HEK293 (cell line): ENCODE data around the gene USP31.

Source experiments
- CTCF ChIA-PET: fragments of 350-600 bp; formaldehyde crosslinking; extraction: SDS; loops from one replicate; lab custom pipeline; 2021; ENCODE audit warnings: antibody characterized with exemption; lab: Yijun Ruan, JAX
- POLR2A ChIA-PET: fragments of 300-600 bp; formaldehyde crosslinking; extraction: SDS; loops from one replicate; lab custom pipeline; 2020; ENCODE audit warnings: antibody characterized with exemption, inconsistent platforms; lab: Yijun Ruan, JAX
- H3K27ac ChIP-seq: fragments of 200-500 bp; sonication (Bioruptor generic); 2 replicates; pipeline ENCODE4 v1.5.1; 2014; ENCODE audit warnings: low read depth, low read length, control low read depth, inconsistent platforms; ENCODE audit errors: extremely low read depth
- H3K36me3 ChIP-seq, 2 experiments: fragments of 200-500 bp in 1 of 2; sonication (Bioruptor generic) in 1 of 2; 1 replicate in 1 of 2; 2 replicates in 1 of 2; pipeline ENCODE4 v1.5.1; 2014 to 2017; ENCODE audit warnings: inconsistent platforms in 2 of 2, low read length in 2 of 2; ENCODE audit not compliant: control insufficient read depth in 2 of 2, insufficient read depth in 1 of 2
- H3K4me1 ChIP-seq: fragments of 200-500 bp; sonication (Bioruptor generic); 2 replicates; pipeline ENCODE4 v1.5.1; 2014; ENCODE audit warnings: mild to moderate bottlenecking, low read length, inconsistent platforms; ENCODE audit not compliant: control insufficient read depth, insufficient read depth
- H3K4me3 ChIP-seq: 2 replicates; pipeline ENCODE4 v1.5.1; 2011; ENCODE audit warnings: low read depth, mild to moderate bottlenecking, control low read depth, low read length, moderate library complexity
- H3K9me3 ChIP-seq: fragments of 200-500 bp; sonication (Bioruptor generic); 2 replicates; pipeline ENCODE4 v1.5.1; 2014; ENCODE audit warnings: low read depth, low read length, inconsistent platforms; ENCODE audit not compliant: control insufficient read depth, insufficient read depth
- MYNN ChIP-seq: fragments of 450-650 bp; formaldehyde crosslinking; IDR thresholded peaks from 2 replicates; pipeline ENCODE4 v1.5.1; 2016; ENCODE audit warnings: missing biosample characterization, missing genetic modification characterization, borderline replicate concordance
- ZNF157 ChIP-seq: fragments of 450-650 bp; formaldehyde crosslinking; IDR thresholded peaks from 2 replicates; pipeline ENCODE4 v1.5.1; 2016; ENCODE audit warnings: missing biosample characterization, missing genetic modification characterization
- ZNF211 ChIP-seq: fragments of 450-650 bp; formaldehyde crosslinking; IDR thresholded peaks from 2 replicates; pipeline ENCODE4 v1.5.1; 2016; ENCODE audit warnings: low read depth, missing biosample characterization, missing genetic modification characterization
- ZNF266 ChIP-seq: fragments of 450-650 bp; formaldehyde crosslinking; IDR thresholded peaks from 2 replicates; pipeline ENCODE4 v1.5.1; 2016; ENCODE audit warnings: missing biosample characterization, missing genetic modification characterization, low read depth
- ZNF530 ChIP-seq: fragments of 450-650 bp; formaldehyde crosslinking; IDR thresholded peaks from 2 replicates; pipeline ENCODE4 v1.5.1; 2016; ENCODE audit warnings: low read depth, missing biosample characterization, missing genetic modification characterization
- ZNF791 ChIP-seq: fragments of 450-650 bp; formaldehyde crosslinking; IDR thresholded peaks from 2 replicates; pipeline ENCODE4 v1.5.1; 2016; ENCODE audit warnings: missing biosample characterization, missing genetic modification characterization
- ZNF792 ChIP-seq: fragments of 450-650 bp; formaldehyde crosslinking; IDR thresholded peaks from 2 replicates; pipeline ENCODE4 v1.5.1; 2016; ENCODE audit warnings: missing biosample characterization, missing genetic modification characterization
- ZNF843 ChIP-seq: fragments of 450-650 bp; formaldehyde crosslinking; IDR thresholded peaks from 2 replicates; pipeline ENCODE4 v1.5.1; 2016; ENCODE audit warnings: missing biosample characterization, missing genetic modification characterization
- TF ChIP-seq, protein P1 (sequence below): fragments of 450-650 bp; formaldehyde crosslinking; IDR thresholded peaks from 2 replicates; pipeline ENCODE4 v1.5.1; 2016; ENCODE audit warnings: missing biosample characterization, missing genetic modification characterization
- TF ChIP-seq, protein P2 (sequence below): fragments of 450-650 bp; formaldehyde crosslinking; IDR thresholded peaks from 2 replicates; pipeline ENCODE4 v1.5.1; 2016; ENCODE audit warnings: missing biosample characterization, missing genetic modification characterization, borderline replicate concordance
- TF ChIP-seq, protein P3 (sequence below): fragments of 450-650 bp; IDR thresholded peaks from 2 replicates; pipeline ENCODE4 v1.5.1; 2018; ENCODE audit warnings: missing biosample characterization, missing genetic modification characterization
- TF ChIP-seq, protein P4 (sequence below): fragments of 450-650 bp; formaldehyde crosslinking; IDR thresholded peaks from 2 replicates; pipeline ENCODE4 v1.5.1; 2016; ENCODE audit warnings: missing biosample characterization, missing genetic modification characterization, low read depth
- TF ChIP-seq, protein P5 (sequence below): fragments of 450-650 bp; formaldehyde crosslinking; IDR thresholded peaks from 2 replicates; pipeline ENCODE4 v1.5.1; 2016; ENCODE audit warnings: missing biosample characterization, missing genetic modification characterization
- TF ChIP-seq, protein P6 (sequence below): fragments of 450-650 bp; formaldehyde crosslinking; IDR thresholded peaks from 2 replicates; pipeline ENCODE4 v1.5.1; 2016; ENCODE audit warnings: missing biosample characterization, missing genetic modification characterization

The USP31 gene

DNA sequence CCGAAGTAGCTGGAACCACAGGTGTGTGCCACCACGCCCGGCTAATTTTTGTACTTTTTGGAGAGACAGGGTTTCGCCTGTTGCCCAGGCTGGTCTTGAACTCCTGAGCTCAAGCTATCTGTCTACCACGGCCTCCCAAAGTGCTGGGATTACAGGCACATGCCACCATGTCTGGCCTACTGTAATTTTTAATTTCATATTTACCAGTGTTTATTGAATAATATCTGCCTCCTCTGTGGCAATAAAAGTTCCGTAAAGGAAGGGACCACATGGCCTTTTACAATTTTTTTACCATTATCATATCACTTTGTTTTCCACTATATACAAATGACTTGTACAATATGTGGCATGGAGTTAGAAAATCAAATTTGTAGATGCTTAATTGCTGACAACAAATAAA lies 7.8 kb downstream of the USP31 start:
- TF ChIP-seq ZNF157 (tag by site-specific recombination) = no peak
- TF ChIP-seq, protein P1, sequence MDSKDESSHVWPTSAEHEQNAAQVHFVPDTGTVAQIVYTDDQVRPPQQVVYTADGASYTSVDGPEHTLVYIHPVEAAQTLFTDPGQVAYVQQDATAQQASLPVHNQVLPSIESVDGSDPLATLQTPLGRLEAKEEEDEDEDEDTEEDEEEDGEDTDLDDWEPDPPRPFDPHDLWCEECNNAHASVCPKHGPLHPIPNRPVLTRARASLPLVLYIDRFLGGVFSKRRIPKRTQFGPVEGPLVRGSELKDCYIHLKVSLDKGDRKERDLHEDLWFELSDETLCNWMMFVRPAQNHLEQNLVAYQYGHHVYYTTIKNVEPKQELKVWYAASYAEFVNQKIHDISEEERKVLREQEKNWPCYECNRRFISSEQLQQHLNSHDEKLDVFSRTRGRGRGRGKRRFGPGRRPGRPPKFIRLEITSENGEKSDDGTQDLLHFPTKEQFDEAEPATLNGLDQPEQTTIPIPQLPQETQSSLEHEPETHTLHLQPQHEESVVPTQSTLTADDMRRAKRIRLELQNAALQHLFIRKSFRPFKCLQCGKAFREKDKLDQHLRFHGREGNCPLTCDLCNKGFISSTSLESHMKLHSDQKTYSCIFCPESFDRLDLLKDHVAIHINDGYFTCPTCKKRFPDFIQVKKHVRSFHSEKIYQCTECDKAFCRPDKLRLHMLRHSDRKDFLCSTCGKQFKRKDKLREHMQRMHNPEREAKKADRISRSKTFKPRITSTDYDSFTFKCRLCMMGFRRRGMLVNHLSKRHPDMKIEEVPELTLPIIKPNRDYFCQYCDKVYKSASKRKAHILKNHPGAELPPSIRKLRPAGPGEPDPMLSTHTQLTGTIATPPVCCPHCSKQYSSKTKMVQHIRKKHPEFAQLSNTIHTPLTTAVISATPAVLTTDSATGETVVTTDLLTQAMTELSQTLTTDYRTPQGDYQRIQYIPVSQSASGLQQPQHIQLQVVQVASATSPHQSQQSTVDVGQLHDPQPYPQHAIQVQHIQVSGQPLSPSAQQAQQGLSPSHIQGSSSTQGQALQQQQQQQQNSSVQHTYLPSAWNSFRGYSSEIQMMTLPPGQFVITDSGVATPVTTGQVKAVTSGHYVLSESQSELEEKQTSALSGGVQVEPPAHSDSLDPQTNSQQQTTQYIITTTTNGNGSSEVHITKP (tag by site-specific recombination) = no peak
- TF ChIP-seq, protein P2, sequence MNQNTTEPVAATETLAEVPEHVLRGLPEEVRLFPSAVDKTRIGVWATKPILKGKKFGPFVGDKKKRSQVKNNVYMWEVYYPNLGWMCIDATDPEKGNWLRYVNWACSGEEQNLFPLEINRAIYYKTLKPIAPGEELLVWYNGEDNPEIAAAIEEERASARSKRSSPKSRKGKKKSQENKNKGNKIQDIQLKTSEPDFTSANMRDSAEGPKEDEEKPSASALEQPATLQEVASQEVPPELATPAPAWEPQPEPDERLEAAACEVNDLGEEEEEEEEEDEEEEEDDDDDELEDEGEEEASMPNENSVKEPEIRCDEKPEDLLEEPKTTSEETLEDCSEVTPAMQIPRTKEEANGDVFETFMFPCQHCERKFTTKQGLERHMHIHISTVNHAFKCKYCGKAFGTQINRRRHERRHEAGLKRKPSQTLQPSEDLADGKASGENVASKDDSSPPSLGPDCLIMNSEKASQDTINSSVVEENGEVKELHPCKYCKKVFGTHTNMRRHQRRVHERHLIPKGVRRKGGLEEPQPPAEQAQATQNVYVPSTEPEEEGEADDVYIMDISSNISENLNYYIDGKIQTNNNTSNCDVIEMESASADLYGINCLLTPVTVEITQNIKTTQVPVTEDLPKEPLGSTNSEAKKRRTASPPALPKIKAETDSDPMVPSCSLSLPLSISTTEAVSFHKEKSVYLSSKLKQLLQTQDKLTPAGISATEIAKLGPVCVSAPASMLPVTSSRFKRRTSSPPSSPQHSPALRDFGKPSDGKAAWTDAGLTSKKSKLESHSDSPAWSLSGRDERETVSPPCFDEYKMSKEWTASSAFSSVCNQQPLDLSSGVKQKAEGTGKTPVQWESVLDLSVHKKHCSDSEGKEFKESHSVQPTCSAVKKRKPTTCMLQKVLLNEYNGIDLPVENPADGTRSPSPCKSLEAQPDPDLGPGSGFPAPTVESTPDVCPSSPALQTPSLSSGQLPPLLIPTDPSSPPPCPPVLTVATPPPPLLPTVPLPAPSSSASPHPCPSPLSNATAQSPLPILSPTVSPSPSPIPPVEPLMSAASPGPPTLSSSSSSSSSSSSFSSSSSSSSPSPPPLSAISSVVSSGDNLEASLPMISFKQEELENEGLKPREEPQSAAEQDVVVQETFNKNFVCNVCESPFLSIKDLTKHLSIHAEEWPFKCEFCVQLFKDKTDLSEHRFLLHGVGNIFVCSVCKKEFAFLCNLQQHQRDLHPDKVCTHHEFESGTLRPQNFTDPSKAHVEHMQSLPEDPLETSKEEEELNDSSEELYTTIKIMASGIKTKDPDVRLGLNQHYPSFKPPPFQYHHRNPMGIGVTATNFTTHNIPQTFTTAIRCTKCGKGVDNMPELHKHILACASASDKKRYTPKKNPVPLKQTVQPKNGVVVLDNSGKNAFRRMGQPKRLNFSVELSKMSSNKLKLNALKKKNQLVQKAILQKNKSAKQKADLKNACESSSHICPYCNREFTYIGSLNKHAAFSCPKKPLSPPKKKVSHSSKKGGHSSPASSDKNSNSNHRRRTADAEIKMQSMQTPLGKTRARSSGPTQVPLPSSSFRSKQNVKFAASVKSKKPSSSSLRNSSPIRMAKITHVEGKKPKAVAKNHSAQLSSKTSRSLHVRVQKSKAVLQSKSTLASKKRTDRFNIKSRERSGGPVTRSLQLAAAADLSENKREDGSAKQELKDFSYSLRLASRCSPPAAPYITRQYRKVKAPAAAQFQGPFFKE = no peak
- no peak for TF ChIP-seq ZNF530 (tag by site-specific recombination)
- TF ChIP-seq, protein P3, sequence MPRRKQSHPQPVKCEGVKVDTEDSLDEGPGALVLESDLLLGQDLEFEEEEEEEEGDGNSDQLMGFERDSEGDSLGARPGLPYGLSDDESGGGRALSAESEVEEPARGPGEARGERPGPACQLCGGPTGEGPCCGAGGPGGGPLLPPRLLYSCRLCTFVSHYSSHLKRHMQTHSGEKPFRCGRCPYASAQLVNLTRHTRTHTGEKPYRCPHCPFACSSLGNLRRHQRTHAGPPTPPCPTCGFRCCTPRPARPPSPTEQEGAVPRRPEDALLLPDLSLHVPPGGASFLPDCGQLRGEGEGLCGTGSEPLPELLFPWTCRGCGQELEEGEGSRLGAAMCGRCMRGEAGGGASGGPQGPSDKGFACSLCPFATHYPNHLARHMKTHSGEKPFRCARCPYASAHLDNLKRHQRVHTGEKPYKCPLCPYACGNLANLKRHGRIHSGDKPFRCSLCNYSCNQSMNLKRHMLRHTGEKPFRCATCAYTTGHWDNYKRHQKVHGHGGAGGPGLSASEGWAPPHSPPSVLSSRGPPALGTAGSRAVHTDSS (tag by site-specific recombination) = no peak
- TF ChIP-seq MYNN (tag by site-specific recombination) = no peak
- no peak for TF ChIP-seq ZNF792 (tag by site-specific recombination)
- TF ChIP-seq, protein P4, sequence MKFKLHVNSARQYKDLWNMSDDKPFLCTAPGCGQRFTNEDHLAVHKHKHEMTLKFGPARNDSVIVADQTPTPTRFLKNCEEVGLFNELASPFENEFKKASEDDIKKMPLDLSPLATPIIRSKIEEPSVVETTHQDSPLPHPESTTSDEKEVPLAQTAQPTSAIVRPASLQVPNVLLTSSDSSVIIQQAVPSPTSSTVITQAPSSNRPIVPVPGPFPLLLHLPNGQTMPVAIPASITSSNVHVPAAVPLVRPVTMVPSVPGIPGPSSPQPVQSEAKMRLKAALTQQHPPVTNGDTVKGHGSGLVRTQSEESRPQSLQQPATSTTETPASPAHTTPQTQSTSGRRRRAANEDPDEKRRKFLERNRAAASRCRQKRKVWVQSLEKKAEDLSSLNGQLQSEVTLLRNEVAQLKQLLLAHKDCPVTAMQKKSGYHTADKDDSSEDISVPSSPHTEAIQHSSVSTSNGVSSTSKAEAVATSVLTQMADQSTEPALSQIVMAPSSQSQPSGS = no peak
- TF ChIP-seq, protein P5, sequence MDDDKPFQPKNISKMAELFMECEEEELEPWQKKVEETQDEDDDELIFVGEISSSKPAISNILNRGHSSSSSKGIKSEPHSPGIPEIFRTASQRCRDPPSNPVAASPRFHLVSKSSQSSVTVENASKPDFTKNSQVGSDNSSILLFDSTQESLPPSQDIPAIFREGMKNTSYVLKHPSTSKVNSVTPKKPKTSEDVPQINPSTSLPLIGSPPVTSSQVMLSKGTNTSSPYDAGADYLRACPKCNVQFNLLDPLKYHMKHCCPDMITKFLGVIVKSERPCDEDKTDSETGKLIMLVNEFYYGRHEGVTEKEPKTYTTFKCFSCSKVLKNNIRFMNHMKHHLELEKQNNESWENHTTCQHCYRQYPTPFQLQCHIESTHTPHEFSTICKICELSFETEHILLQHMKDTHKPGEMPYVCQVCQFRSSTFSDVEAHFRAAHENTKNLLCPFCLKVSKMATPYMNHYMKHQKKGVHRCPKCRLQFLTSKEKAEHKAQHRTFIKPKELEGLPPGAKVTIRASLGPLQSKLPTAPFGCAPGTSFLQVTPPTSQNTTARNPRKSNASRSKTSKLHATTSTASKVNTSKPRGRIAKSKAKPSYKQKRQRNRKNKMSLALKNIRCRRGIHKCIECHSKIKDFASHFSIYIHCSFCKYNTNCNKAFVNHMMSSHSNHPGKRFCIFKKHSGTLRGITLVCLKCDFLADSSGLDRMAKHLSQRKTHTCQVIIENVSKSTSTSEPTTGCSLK (tag by site-specific recombination) = no peak
- no peak for TF ChIP-seq ZNF266 (tag by site-specific recombination)
- no peak for TF ChIP-seq ZNF211 (tag by site-specific recombination)
- no peak for TF ChIP-seq ZNF843 (tag by site-specific recombination)
- TF ChIP-seq, protein P6, sequence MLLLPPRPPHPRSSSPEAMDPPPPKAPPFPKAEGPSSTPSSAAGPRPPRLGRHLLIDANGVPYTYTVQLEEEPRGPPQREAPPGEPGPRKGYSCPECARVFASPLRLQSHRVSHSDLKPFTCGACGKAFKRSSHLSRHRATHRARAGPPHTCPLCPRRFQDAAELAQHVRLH (tag by site-specific recombination) = no peak
- TF ChIP-seq ZNF791 (tag by site-specific recombination) = no peak
- Histone ChIP-seq H3K4me3 (no peak overlapping the region), H3K9me3 (no peaks in the 10 kb centered on the region), H3K36me3 (peaks cover 0 to 5% of the 10 kb centered on the region in 2 experiments; a peak in 1 of 3 replicates), H3K27ac (no peak overlapping the region), H3K4me1 (peaks cover 17% of the 10 kb centered on the region)
- POLR2A ChIA-PET = no interaction called here
- CTCF ChIA-PET = no interaction called here
